GM13976 (cell line): ENCODE measurements around the gene ZNF593.

Experiments used
- DNase-seq: peaks from one replicate; pipeline ENCODE4 v3.0.0; 2012; ENCODE audit warnings: low spot score
- CTCF ChIP-seq: IDR thresholded peaks from 2 replicates; pipeline ENCODE4 v1.5.1; 2012; ENCODE audit warnings: borderline replicate concordance, mild to moderate bottlenecking; ENCODE audit not compliant: insufficient read depth; ENCODE audit errors: extremely low read depth, missing control alignments, control extremely low read depth
- in situ Hi-C: fragments of 300-500 bp; cut with MboI; formaldehyde crosslinking; loops from one replicate; pipeline ENCODE4 v1.12.0; 2022; ENCODE audit warnings: low sequenced_read_pairs, mixed read lengths, inconsistent platforms; ENCODE audit not compliant: unreplicated experiment

The ZNF593 gene

GRCh38 chr1:26168410-26169197 is 1.1 kb upstream of the ZNF593 start, which contains the start of gene C1orf232:
C1orf232 (minus strand) TSS chr1:26168963; CDS start chr1:26168499, 464 bp downstream.
- no peak for DNase-seq
- in situ Hi-C loops, result no loop called here
- TF ChIP-seq CTCF, result no peak

- DNase-seq, result no peak
- no peak for TF ChIP-seq CTCF
- in situ Hi-C loops, result no loop called here
Measured at GRCh38 chr1:26169198-26169554, 532 bp upstream of the ZNF593 start.

DNA sequence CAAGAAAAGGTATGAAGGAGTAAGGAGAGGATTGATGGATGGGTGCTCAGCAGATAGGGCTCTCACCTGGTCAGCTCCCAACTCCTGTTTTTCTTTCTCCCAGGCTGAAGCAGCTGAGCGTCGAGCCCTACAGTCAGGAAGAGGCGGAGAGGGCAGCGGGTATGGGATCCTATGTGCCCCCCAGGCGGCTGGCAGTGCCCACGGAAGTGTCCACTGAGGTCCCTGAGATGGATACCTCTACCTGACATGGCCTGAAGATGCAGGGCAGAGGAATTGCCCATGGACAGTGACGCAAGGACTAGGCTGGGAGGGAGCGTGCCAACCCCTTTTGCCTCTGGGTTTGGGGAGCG is 739 bp downstream of the ZNF593 start:
- DNase-seq, result no peak
- in situ Hi-C loops, result no loop called here
- no peak for TF ChIP-seq CTCF

- TF ChIP-seq CTCF, result no peak
- in situ Hi-C loops, result no loop called here
- DNase-seq, result peak; percentile 28
Measured at GRCh38 chr1:26171084-26172072, 1.7 kb downstream of the ZNF593 start, which contains the start of gene ZNF593OS. ZNF593OS (minus strand) TSS chr1:26171832; CDS start chr1:26171661, 171 bp downstream.

GRCh38 chr1:26175346-26175745 is 5.6 kb downstream of the ZNF593 start:
- no peak for DNase-seq
- TF ChIP-seq CTCF, result no peak
- in situ Hi-C loops, result no loop called here

GRCh38 chr1:26177182-26177684 is 7.5 kb downstream of the ZNF593 start, which contains the start of gene CNKSR1:
CNKSR1 (plus strand) TSS chr1:26177491; CDS start chr1:26177548, 57 bp downstream.
- TF ChIP-seq CTCF, result no peak
- DNase-seq, result no peak
- in situ Hi-C loops, result no loop called here
